Osteocyte (in vitro differentiated cells): ENCODE results near the gene CYTH4. TPM values are rescaled to one million over a fixed set of nuclear protein-coding genes. Genes with fewer than 3 reads are reported as not detected.

Experiments used
- DNase-seq: peaks from one replicate; pipeline ENCODE4 v3.0.0; 2021; ENCODE audit warnings: mixed read lengths; ENCODE audit not compliant: unreplicated experiment; ENCODE audit errors: extremely low spot score
- H3K27ac Mint-ChIP-seq: one replicate; pipeline ENCODE4 v1.8.0; 2021; ENCODE audit warnings: mild to moderate bottlenecking, mixed read lengths; ENCODE audit not compliant: unreplicated experiment
- H3K27me3 Mint-ChIP-seq: one replicate; pipeline ENCODE4 v1.8.0; 2021; ENCODE audit warnings: mixed read lengths; ENCODE audit not compliant: unreplicated experiment
- H3K36me3 Mint-ChIP-seq: one replicate; pipeline ENCODE4 v1.8.0; 2021; ENCODE audit warnings: mixed read lengths; ENCODE audit not compliant: unreplicated experiment
- H3K4me1 Mint-ChIP-seq: one replicate; pipeline ENCODE4 v1.8.0; 2021; ENCODE audit warnings: mixed read lengths; ENCODE audit not compliant: unreplicated experiment
- H3K4me3 Mint-ChIP-seq: one replicate; pipeline ENCODE4 v1.8.0; 2021; ENCODE audit warnings: mild to moderate bottlenecking, moderate library complexity, mixed read lengths; ENCODE audit not compliant: unreplicated experiment
- H3K9me3 Mint-ChIP-seq: one replicate; pipeline ENCODE4 v1.8.0; 2021; ENCODE audit warnings: mixed read lengths; ENCODE audit not compliant: unreplicated experiment
- total RNA-seq: library from RNA; stranded (reverse); gene quantifications from 2 replicates; pipeline ENCODE4 v1.2.1, GENCODE V29; 2021
- TF ChIP-seq, protein P1 (sequence below): fragments of 200-600 bp; sonication (generic); IDR thresholded peaks from 2 replicates; pipeline ENCODE4 v1.5.0; 2021; ENCODE audit warnings: antibody characterized with exemption, mild to moderate bottlenecking, moderate library complexity

The CYTH4 gene
- total RNA-seq, 1 donor from 2014 or later = not detected

DNA sequence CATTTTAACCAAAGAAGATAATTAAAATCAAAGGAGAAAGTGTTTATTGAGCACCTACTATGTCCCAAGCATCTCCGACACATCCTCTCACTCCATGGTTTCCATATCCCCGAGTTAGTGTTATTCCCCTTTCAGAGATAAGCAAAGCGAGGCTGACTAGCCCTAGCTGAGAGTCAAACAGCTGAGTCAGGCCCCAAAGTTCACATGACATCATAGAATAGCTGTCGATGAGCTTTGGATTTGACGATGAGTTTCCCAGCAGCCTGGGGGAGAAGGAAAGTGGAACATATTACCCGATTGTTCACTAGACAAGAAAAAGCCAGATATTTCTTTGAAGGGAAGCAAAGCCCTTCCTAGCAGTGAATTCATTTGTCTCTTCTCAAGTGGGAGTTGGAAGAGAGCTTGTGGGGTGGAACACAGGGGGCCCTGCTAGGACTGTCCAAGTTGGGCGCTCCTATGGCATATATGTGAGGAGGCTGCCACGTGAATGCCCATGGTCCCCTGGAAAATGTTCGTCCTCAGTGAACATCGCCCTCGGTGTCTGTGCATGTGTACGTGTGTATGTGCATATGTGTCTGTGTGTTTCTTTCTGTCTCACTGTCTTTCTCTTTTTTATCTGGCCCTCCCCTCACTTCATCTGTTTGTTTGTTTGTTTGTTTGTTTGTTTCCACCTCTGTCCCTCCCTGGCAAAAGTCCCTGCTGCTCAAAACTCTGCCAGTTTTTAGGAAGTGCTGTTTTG is 493 bp upstream of the CYTH4 start:
- no peak for DNase-seq
- Mint-ChIP-seq H3K4me1 (peaks cover 28% of the 10 kb centered on the region), H3K9me3 (no peaks in the 10 kb centered on the region), H3K27ac (no peak overlapping the region), H3K27me3 (peaks cover 14% of the 10 kb centered on the region), H3K36me3 (no peaks in the 10 kb centered on the region), H3K4me3 (no peak overlapping the region)
- TF ChIP-seq, protein P1, sequence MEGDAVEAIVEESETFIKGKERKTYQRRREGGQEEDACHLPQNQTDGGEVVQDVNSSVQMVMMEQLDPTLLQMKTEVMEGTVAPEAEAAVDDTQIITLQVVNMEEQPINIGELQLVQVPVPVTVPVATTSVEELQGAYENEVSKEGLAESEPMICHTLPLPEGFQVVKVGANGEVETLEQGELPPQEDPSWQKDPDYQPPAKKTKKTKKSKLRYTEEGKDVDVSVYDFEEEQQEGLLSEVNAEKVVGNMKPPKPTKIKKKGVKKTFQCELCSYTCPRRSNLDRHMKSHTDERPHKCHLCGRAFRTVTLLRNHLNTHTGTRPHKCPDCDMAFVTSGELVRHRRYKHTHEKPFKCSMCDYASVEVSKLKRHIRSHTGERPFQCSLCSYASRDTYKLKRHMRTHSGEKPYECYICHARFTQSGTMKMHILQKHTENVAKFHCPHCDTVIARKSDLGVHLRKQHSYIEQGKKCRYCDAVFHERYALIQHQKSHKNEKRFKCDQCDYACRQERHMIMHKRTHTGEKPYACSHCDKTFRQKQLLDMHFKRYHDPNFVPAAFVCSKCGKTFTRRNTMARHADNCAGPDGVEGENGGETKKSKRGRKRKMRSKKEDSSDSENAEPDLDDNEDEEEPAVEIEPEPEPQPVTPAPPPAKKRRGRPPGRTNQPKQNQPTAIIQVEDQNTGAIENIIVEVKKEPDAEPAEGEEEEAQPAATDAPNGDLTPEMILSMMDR = no peak

- H3K27ac Mint-ChIP-seq = no peak overlapping the region
- TF ChIP-seq, protein P1 = no peak
- H3K27me3 Mint-ChIP-seq = peaks cover 19% of the 10 kb centered on the region
- no peaks in the 10 kb centered on the region for H3K9me3 Mint-ChIP-seq
- no peak for DNase-seq
- H3K4me1 Mint-ChIP-seq = peaks cover 19% of the 10 kb centered on the region
- H3K4me3 Mint-ChIP-seq = no peak overlapping the region
- no peaks in the 10 kb centered on the region for H3K36me3 Mint-ChIP-seq
Measured at GRCh38 chr22:37283393-37283937, 1.2 kb downstream of the CYTH4 start.

DNA sequence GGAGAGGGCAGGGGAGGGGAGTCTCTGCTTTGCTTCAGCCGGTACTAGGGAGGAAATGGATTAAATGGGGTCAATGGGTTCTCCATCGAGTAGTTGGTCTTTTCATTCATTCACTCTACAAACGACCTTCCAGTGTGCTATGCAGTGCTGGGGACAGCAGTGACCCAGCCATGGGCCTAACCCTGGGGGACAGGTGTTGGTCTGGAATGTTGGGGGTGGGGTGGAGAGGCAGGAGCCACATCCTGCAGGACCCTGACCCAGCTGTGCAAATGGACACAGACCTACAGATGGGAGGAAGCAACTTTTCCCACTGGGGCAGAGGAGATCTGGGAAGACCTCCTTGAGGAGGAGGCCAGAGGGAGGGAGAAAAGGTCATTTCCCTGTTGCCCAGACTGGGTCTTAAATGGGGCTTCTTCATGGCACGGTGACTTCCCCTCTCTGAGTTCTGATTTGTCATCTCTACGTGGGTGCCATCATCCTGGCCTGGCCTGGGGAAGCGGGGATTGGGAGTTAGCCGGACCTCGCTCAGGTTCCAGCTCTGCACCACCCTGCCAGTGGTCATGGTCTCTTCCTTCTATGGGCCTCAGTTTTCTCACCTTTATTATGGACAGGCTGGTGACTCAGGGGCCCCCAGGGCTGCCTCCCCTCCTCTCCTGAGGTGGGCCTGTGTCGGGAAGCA is 2.0 kb downstream of the CYTH4 start:
- H3K36me3 Mint-ChIP-seq = no peaks in the 10 kb centered on the region
- DNase-seq = no peak
- TF ChIP-seq, protein P1 = no peak
- H3K4me3 Mint-ChIP-seq = no peak overlapping the region
- peaks cover 22% of the 10 kb centered on the region for H3K27me3 Mint-ChIP-seq
- no peaks in the 10 kb centered on the region for H3K9me3 Mint-ChIP-seq
- no peak overlapping the region for H3K27ac Mint-ChIP-seq
- peaks cover 12% of the 10 kb centered on the region for H3K4me1 Mint-ChIP-seq

GRCh38 chr22:37284805-37285355 is 2.6 kb downstream of the CYTH4 start:
- Mint-ChIP-seq H3K4me3 (no peak overlapping the region), H3K27me3 (peaks cover 24% of the 10 kb centered on the region), H3K9me3 (no peaks in the 10 kb centered on the region), H3K27ac (no peak overlapping the region), H3K36me3 (no peaks in the 10 kb centered on the region), H3K4me1 (peaks cover 11% of the 10 kb centered on the region)
- TF ChIP-seq, protein P1 = no peak
- no peak for DNase-seq

- Mint-ChIP-seq H3K4me1 (peaks cover 11% of the 10 kb centered on the region), H3K4me3 (no peak overlapping the region), H3K9me3 (no peaks in the 10 kb centered on the region), H3K27me3 (peaks cover 24% of the 10 kb centered on the region), H3K27ac (no peak overlapping the region), H3K36me3 (no peaks in the 10 kb centered on the region)
- TF ChIP-seq, protein P1 = no peak
- no peak for DNase-seq
Measured at GRCh38 chr22:37285937-37286336, 3.6 kb downstream of the CYTH4 start.
